ENCODE measurements around the gene ABCA10.

DNA sequence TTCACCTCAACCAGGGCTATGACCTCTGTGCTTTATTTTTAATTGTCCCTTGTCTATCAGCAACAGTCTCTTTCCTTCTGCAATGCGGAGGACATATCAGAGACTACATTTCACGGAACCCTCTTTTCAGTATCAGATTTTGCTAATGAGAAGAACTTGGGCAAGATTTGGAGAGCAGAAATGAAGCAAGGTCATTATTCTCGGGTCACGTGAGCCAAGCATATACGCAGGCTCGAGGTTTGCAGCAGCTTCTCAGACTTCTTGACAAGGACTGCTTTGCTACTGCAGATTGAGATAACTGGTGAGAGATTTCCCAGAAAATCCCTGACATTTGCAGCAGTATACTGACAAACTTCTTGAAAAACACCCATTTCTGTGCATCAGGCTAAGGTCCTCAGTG lies 30.4 kb downstream of the ABCA10 start:
- TF ChIP-seq, protein P1, sequence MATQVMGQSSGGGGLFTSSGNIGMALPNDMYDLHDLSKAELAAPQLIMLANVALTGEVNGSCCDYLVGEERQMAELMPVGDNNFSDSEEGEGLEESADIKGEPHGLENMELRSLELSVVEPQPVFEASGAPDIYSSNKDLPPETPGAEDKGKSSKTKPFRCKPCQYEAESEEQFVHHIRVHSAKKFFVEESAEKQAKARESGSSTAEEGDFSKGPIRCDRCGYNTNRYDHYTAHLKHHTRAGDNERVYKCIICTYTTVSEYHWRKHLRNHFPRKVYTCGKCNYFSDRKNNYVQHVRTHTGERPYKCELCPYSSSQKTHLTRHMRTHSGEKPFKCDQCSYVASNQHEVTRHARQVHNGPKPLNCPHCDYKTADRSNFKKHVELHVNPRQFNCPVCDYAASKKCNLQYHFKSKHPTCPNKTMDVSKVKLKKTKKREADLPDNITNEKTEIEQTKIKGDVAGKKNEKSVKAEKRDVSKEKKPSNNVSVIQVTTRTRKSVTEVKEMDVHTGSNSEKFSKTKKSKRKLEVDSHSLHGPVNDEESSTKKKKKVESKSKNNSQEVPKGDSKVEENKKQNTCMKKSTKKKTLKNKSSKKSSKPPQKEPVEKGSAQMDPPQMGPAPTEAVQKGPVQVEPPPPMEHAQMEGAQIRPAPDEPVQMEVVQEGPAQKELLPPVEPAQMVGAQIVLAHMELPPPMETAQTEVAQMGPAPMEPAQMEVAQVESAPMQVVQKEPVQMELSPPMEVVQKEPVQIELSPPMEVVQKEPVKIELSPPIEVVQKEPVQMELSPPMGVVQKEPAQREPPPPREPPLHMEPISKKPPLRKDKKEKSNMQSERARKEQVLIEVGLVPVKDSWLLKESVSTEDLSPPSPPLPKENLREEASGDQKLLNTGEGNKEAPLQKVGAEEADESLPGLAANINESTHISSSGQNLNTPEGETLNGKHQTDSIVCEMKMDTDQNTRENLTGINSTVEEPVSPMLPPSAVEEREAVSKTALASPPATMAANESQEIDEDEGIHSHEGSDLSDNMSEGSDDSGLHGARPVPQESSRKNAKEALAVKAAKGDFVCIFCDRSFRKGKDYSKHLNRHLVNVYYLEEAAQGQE (IDR thresholded peaks at IDR 0.05; ENCODE audit: low read depth): no peak
- TF ChIP-seq, protein P2, sequence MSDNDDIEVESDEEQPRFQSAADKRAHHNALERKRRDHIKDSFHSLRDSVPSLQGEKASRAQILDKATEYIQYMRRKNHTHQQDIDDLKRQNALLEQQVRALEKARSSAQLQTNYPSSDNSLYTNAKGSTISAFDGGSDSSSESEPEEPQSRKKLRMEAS (IDR thresholded peaks at IDR 0.05): no peak
- TF ChIP-seq TEAD4 (IDR thresholded peaks at IDR 0.05) (no peak), RAD21 (IDR thresholded peaks at IDR 0.05; ENCODE audit: low read depth) (no peak), NFIC (IDR thresholded peaks at IDR 0.05) (no peak), EP300 (IDR thresholded peaks at IDR 0.05; ENCODE audit: borderline replicate concordance) (no peak), YY1 (IDR thresholded peaks at IDR 0.05; ENCODE audit: low read depth) (no peak), TCF12 (IDR thresholded peaks at IDR 0.05; ENCODE audit: low read depth) (no peak), TAF1 (IDR thresholded peaks at IDR 0.05; ENCODE audit: low read depth) (no peak)

All from Ishikawa (cell line).